ENCODE results near the gene SLC10A1. TPM values are rescaled to one million over a fixed set of nuclear protein-coding genes. Genes with fewer than 3 reads are reported as not detected.

The SLC10A1 gene
- total and polyA plus RNA-seq, 2 of the 8 experiments (the other 6 are each of a cell fraction or from before 2014, with no cell fraction given) = not detected

GRCh38 chr14:69815556-69815955 is 18.5 kb upstream of the SLC10A1 start:
- Histone ChIP-seq H3K4ac (replicated peaks; ENCODE audit: insufficient read length, low read depth, low read length) (no peak overlapping the region), H3K27ac (ENCODE audit: low read depth, low read length) (no peak overlapping the region), H3K23me2 (ENCODE audit: low read depth, low read length) (no peaks in the 10 kb centered on the region; the same call in 1 of the 2 replicates), H2BK5ac (ENCODE audit: low read depth, low read length) (no peak overlapping the region), H2BK120ac (replicated peaks; ENCODE audit: low read depth, low read length) (no peak overlapping the region), H2BK15ac (ENCODE audit: low read length) (no peak overlapping the region), H3K18ac (ENCODE audit: extremely low read depth, low read length) (no peak overlapping the region), H3K36me3 (ENCODE audit: control insufficient read depth in 2 of 4, insufficient read depth in 4 of 4, low read length in 3 of 4) (no peaks in the 10 kb centered on the region), H3K9me3 (ENCODE audit: insufficient read depth in 2 of 2, low read depth in 1 of 2, low read length in 1 of 2) (no peaks in the 10 kb centered on the region), H3K27me3 (replicated peaks in 1 of 4; ENCODE audit: control insufficient read depth in 3 of 4, extremely low read depth in 1 of 4, insufficient read depth in 3 of 4, low read length in 3 of 4) (no peaks in the 10 kb centered on the region), H3K14ac (ENCODE audit: insufficient read length) (no peak overlapping the region), H4K5ac (ENCODE audit: insufficient read length, low read depth, low read length) (no peak overlapping the region), H3K79me2 (ENCODE audit: control insufficient read depth in 1 of 2, insufficient read depth in 2 of 2, low read length in 2 of 2) (no peaks in the 10 kb centered on the region), H3K23ac (ENCODE audit: insufficient read length) (no peak overlapping the region), H2BK20ac (ENCODE audit: low read length) (no peak overlapping the region), H4K20me1 (replicated peaks in 1 of 2; ENCODE audit: control insufficient read depth in 1 of 2, insufficient read depth in 2 of 2, low read length in 2 of 2) (no peaks in the 10 kb centered on the region), H3K9ac (replicated peaks in 1 of 4; ENCODE audit: extremely low read depth in 1 of 4, low read depth in 3 of 4, low read length in 3 of 4) (no peak overlapping the region), H4K8ac (ENCODE audit: extremely low read depth, insufficient read depth, low read length) (no peak overlapping the region), H3K4me1 (replicated peaks in 1 of 4; ENCODE audit: control insufficient read depth in 3 of 4, insufficient read depth in 4 of 4, low read length in 3 of 4) (no peaks in the 10 kb centered on the region), H4K91ac (replicated peaks; ENCODE audit: insufficient read length, low read length) (no peak overlapping the region), H2AFZ (ENCODE audit: low read length) (no peak overlapping the region), H2AK5ac (ENCODE audit: low read depth, low read length) (no peak overlapping the region), H3K4me3 (ENCODE audit: extremely low read depth in 1 of 4, insufficient read depth in 2 of 4, low read depth in 3 of 4, low read length in 4 of 4) (no peak overlapping the region), H2BK12ac (ENCODE audit: low read depth, low read length) (no peak overlapping the region), H3K79me1 (ENCODE audit: low read depth, low read length) (no peaks in the 10 kb centered on the region), H3K4me2 (ENCODE audit: insufficient read depth in 1 of 2, low read depth in 2 of 2, low read length in 2 of 2) (no peak overlapping the region), H3K56ac (replicated peaks; ENCODE audit: insufficient read length, low read depth, low read length) (no peak overlapping the region)
- DNase-seq (ENCODE audit: low read depth in 1 of 2, low spot score in 2 of 2) (no peak), FAIRE-seq (no peak)
- POLR2A ChIA-PET (ENCODE audit: partially characterized antibody) = no interaction called here
- CTCF ChIA-PET (ENCODE audit: partially characterized antibody) = interaction anchor here (0.6 to 11.2 kb wide), 8 partner anchors 209 to 267 kb away, joined by 3 to 132 read pairs (median 3); no protein-coding TSS in a partner anchor
- TF ChIP-seq RBBP5 (IDR thresholded peaks at IDR 0.05; ENCODE audit: borderline replicate concordance, low read depth, low read length) = no peak
- 91% methylated on average over 5 of the region's 5 CpGs; no CpG with 5 or more reads in 1 of the 2 experiments for WGBS, 2 experiments (ENCODE audit: extremely low coverage in 1 of 2, insufficient coverage in 1 of 2, insufficient read length in 1 of 2, insufficient replicate concordance in 2 of 2, low coverage in 1 of 2, low lambda C conversion rate in 2 of 2, missing lambda C conversion rate in 1 of 2)

Data from H1 (cell line).